ENCODE measurements around the gene SMARCAD1. TPM values are rescaled to one million over a fixed set of nuclear protein-coding genes. Genes with fewer than 3 reads are reported as not detected.

The SMARCAD1 gene
- total and polyA plus RNA-seq, 11 donors = 3.7 to 14.0 (median 9.4) TPM

- 70 to 74% (median 72%) methylated on average over 4 of the region's 4 CpGs for WGBS, 4 donors
- peaks cover 0 to 15% (median 9%) of the 10 kb centered on the region in 12 donors for H3K4me1 ChIP-seq
- H3K27me3 ChIP-seq = no peaks in the 10 kb centered on the region
- H3K36me3 ChIP-seq = no peaks in the 10 kb centered on the region
- TF ChIP-seq, protein P1, sequence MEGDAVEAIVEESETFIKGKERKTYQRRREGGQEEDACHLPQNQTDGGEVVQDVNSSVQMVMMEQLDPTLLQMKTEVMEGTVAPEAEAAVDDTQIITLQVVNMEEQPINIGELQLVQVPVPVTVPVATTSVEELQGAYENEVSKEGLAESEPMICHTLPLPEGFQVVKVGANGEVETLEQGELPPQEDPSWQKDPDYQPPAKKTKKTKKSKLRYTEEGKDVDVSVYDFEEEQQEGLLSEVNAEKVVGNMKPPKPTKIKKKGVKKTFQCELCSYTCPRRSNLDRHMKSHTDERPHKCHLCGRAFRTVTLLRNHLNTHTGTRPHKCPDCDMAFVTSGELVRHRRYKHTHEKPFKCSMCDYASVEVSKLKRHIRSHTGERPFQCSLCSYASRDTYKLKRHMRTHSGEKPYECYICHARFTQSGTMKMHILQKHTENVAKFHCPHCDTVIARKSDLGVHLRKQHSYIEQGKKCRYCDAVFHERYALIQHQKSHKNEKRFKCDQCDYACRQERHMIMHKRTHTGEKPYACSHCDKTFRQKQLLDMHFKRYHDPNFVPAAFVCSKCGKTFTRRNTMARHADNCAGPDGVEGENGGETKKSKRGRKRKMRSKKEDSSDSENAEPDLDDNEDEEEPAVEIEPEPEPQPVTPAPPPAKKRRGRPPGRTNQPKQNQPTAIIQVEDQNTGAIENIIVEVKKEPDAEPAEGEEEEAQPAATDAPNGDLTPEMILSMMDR (IDR thresholded peaks at IDR 0.05) = no peak
- no peak for TF ChIP-seq POLR2A (IDR thresholded peaks at IDR 0.05)
- no peak overlapping the region for H3K4me3 ChIP-seq
- no peaks in the 10 kb centered on the region for H3K9me3 ChIP-seq
- DNase-seq (no peak), ATAC-seq (no peak)
- intact Hi-C loops (cut with DNase I) = loop anchor here in 1 of 10 donors (10.0 kb wide), 1 partner anchor 386 kb away; no protein-coding TSS in a partner anchor
- H3K27ac ChIP-seq = no peak overlapping the region
Observed at GRCh38 chr4:94338681-94339351, 131.2 kb downstream of the SMARCAD1 start.

DNA sequence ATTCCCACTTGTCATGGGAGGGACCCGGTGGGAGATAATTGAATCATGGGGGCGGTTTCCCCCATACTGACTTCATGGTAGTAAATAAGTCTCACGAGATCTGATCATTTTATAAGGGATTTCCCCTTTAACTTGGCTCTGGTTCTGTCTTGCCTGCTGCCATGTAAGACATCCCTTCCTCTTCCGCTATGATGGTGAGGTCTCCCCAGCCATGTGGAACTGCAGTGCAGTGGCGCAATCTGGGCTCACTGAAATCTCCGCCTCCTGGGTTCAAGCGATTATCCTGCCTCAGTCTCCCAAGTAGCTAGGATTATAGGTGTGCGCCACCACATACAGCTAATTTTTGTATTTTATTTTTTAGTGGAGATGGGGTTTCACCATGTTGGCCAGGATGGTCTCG lies 132.1 kb downstream of the SMARCAD1 start:
- ATAC-seq (peak in 2 of 4 donors; percentile 22 to 42), DNase-seq (no peak)
- WGBS, 4 donors = 72 to 83% (median 77%) methylated on average over 9 of the region's 9 CpGs
- Histone ChIP-seq H3K27me3 (no peaks in the 10 kb centered on the region), H3K36me3 (no peaks in the 10 kb centered on the region), H3K4me3 (peak overlapping the region in 1 of 12 donors; percentile 1), H3K4me1 (peaks cover 0 to 21% (median 2%) of the 10 kb centered on the region in 12 donors), H3K27ac (no peak overlapping the region), H3K9me3 (no peaks in the 10 kb centered on the region)
- TF ChIP-seq, protein P1 (IDR thresholded peaks at IDR 0.05) = no peak
- TF ChIP-seq POLR2A (IDR thresholded peaks at IDR 0.05) = no peak
- intact Hi-C loops (cut with DNase I) = loop anchor here in 2 of 10 donors (10.0 kb wide), 2 partner anchors 385 to 395 kb away; no protein-coding TSS in a partner anchor

Other genes with a start within 250 kb of the SMARCAD1 start
- 1 to 10 TPM in 4 of 9 donors, under 1 TPM in 5; 0.38 to 6.2 (median 1.00) TPM for gene HPGDS, start 135.0 kb downstream of the SMARCAD1 start, total RNA-seq
- gene HPGDS, start 135.0 kb downstream of the SMARCAD1 start, polyA plus RNA-seq = under 1 TPM; 0.26 to 0.30 TPM
- gene PDLIM5, start 244.1 kb downstream of the SMARCAD1 start, total RNA-seq = 1,000 to 10,000 TPM in 7 of 9 donors, 100 to 1,000 TPM in 2; 814 to 1,378 (median 1,064) TPM
- gene PDLIM5, start 244.1 kb downstream of the SMARCAD1 start, polyA plus RNA-seq = 100 to 1,000 TPM; 262 to 648 TPM